Lung (tissue), 12 donors: ENCODE measurements around the gene CAMK4. TPM values are rescaled to one million over a fixed set of nuclear protein-coding genes. Genes with fewer than 3 reads are reported as not detected.

Experiments
- ATAC-seq: fragments of 200-7000 bp; cut with Tn5 transposase; one replicate; pipeline ENCODE4 v1.9.1; 2020; ENCODE audit warnings: moderate number of reproducible peaks; ENCODE audit not compliant: insufficient read depth, low FRiP score
- DNase-seq, 3 donors: peaks; one replicate each; pipeline ENCODE4 v3.0.0-alpha.2; 2013 to 2017
- H3K27ac ChIP-seq, 2 donors: one replicate each; pipeline ENCODE4 v1.5.1; 2013; ENCODE audit warnings: mild to moderate bottlenecking in 2 of 2, moderate library complexity in 2 of 2, control low read depth in 1 of 2, inconsistent platforms in 1 of 2, low read depth in 1 of 2, low read length in 1 of 2
- H3K27me3 ChIP-seq, 3 donors: one replicate each; pipeline ENCODE4 v1.5.1; 2013; ENCODE audit warnings: low read length in 2 of 3; ENCODE audit not compliant: control insufficient read depth in 3 of 3, insufficient read depth in 3 of 3
- H3K36me3 ChIP-seq, 4 donors: one replicate each; pipeline ENCODE4 v1.5.1; 2013; ENCODE audit warnings: low read length in 4 of 4, mild to moderate bottlenecking in 1 of 4, moderate library complexity in 1 of 4; ENCODE audit not compliant: control insufficient read depth in 4 of 4, insufficient read depth in 4 of 4
- H3K4me1 ChIP-seq, 5 donors: one replicate each; pipeline ENCODE4 v1.5.1; 2013; ENCODE audit warnings: low read length in 5 of 5, mild to moderate bottlenecking in 2 of 5, moderate library complexity in 1 of 5; ENCODE audit not compliant: control insufficient read depth in 5 of 5, insufficient read depth in 5 of 5
- H3K4me3 ChIP-seq: one replicate; pipeline ENCODE4 v1.5.1; 2013; ENCODE audit warnings: mild to moderate bottlenecking, control low read depth, moderate library complexity
- H3K9ac ChIP-seq, 2 donors: one replicate each; pipeline ENCODE4 v1.5.1; 2013; ENCODE audit warnings: low read length in 2 of 2, control low read depth in 1 of 2; ENCODE audit not compliant: insufficient read depth in 1 of 2
- H3K9me3 ChIP-seq, 4 donors: one replicate each; pipeline ENCODE4 v1.5.1; 2013; ENCODE audit warnings: low read length in 3 of 4, mild to moderate bottlenecking in 1 of 4, moderate library complexity in 1 of 4; ENCODE audit not compliant: control insufficient read depth in 4 of 4, insufficient read depth in 3 of 4
- CTCF ChIP-seq: IDR thresholded peaks from 2 replicates; pipeline ENCODE4 v1.5.1; 2012; ENCODE audit warnings: mild to moderate bottlenecking; ENCODE audit errors: control extremely low read depth, extremely low read depth
- WGBS, 2 donors: extraction: QIAGEN DNeasy Blood & Tissue Kit; methylation state at CpG; one replicate each; pipeline ENCODE4 v1.1.7; 2013; 5-methylcytosine and 5-hydroxymethylcytosine counted together
- polyA plus RNA-seq, 2 donors: library from polyadenylated mRNA; stranded (reverse); fragments of 200-250 nt; gene quantifications; one replicate each; pipeline ENCODE4 v1.2.1, GENCODE V29; 2013
- total RNA-seq, 2 donors: library from RNA; depleted of rRNA in 1 of 2; stranded (reverse); fragments of >200 nt in 1 of 2; gene quantifications; one replicate each; pipeline ENCODE4 v1.2.1, GENCODE V29; 2014 to 2021
- donor health status: control.
- donor health status: control.
- donor health status: Bipolar disorder and iron deficiency.
- donor health status: healthy.
- donor health status: DM: yes; HTN: yes; CAD: no.

Gene CAMK4
- total and polyA plus RNA-seq, 4 donors = 0.18 to 27.7 (median 0.73) TPM

- 88% methylated on average over 10 of the region's 10 CpGs for WGBS, 2 donors
- H3K27ac ChIP-seq = no peak overlapping the region
- no peak for DNase-seq
- no peak for TF ChIP-seq CTCF
- H3K4me3 ChIP-seq = no peak overlapping the region
- H3K9me3 ChIP-seq = peaks cover 0 to 2% (median 0%) of the 10 kb centered on the region in 4 donors
- H3K27me3 ChIP-seq = no peaks in the 10 kb centered on the region
- no peak overlapping the region for H3K9ac ChIP-seq
- peaks cover 0 to 2% (median 0%) of the 10 kb centered on the region in 5 donors for H3K4me1 ChIP-seq
- ATAC-seq = no peak
- H3K36me3 ChIP-seq = no peaks in the 10 kb centered on the region
These were observed 14.4 kb downstream of the CAMK4 start for GRCh38 chr5:111238431-111239225.

- H3K4me3 ChIP-seq = no peak overlapping the region
- ATAC-seq (no peak), DNase-seq (no peak)
- H3K27me3 ChIP-seq = no peaks in the 10 kb centered on the region
- TF ChIP-seq CTCF = no peak
- H3K4me1 ChIP-seq = peaks cover 0 to 2% (median 0%) of the 10 kb centered on the region in 5 donors
- no peak overlapping the region for H3K9ac ChIP-seq
- no peaks in the 10 kb centered on the region for H3K36me3 ChIP-seq
- no peak overlapping the region for H3K27ac ChIP-seq
- H3K9me3 ChIP-seq = no peaks in the 10 kb centered on the region
- 77 to 97% methylated on average over 3 of the region's 3 CpGs for WGBS, 2 donors
These were observed 17.5 kb downstream of the CAMK4 start for GRCh38 chr5:111241696-111242095.

GRCh38 chr5:111242606-111243005, 18.4 kb downstream of the CAMK4 start:
- 83 to 86% methylated on average over 10 of the region's 10 CpGs for WGBS, 2 donors
- H3K9me3 ChIP-seq = no peaks in the 10 kb centered on the region
- ATAC-seq = no peak
- no peak for TF ChIP-seq CTCF
- H3K4me1 ChIP-seq = no peaks in the 10 kb centered on the region
- no peak overlapping the region for H3K27ac ChIP-seq
- no peak overlapping the region for H3K4me3 ChIP-seq
- no peaks in the 10 kb centered on the region for H3K36me3 ChIP-seq
- H3K9ac ChIP-seq = no peak overlapping the region
- no peaks in the 10 kb centered on the region for H3K27me3 ChIP-seq
- no peak for DNase-seq

GRCh38 chr5:111243318-111243717, 19.1 kb downstream of the CAMK4 start:
- H3K36me3 ChIP-seq = no peaks in the 10 kb centered on the region
- H3K27me3 ChIP-seq = no peaks in the 10 kb centered on the region
- H3K9me3 ChIP-seq = no peaks in the 10 kb centered on the region
- TF ChIP-seq CTCF = no peak
- no peak overlapping the region for H3K27ac ChIP-seq
- no peaks in the 10 kb centered on the region for H3K4me1 ChIP-seq
- WGBS, 2 donors = 89 to 90% methylated on average over 1 of the region's 1 CpG
- no peak overlapping the region for H3K4me3 ChIP-seq
- H3K9ac ChIP-seq = no peak overlapping the region
- ATAC-seq (no peak), DNase-seq (no peak)
